Panc1 (cell line): ENCODE results near the gene ACSS1. TPM values are rescaled to one million over a fixed set of nuclear protein-coding genes. Genes with fewer than 3 reads are reported as not detected.

Experiments
- ATAC-seq: fragments of 200-7000 bp; cut with Tn5 transposase; 2 replicates; pipeline ENCODE4 v1.9.1; 2020; ENCODE audit warnings: mild to moderate bottlenecking, moderate library complexity
- BruUV-seq: library from RNA; stranded (reverse); fragments of 400-500 nt; replicated peaks from 2 replicates; lab custom pipeline; 2021; lab: Mats Ljungman, UMichigan
- CTCF ChIA-PET: fragments of 300-600 bp; sonication (Branson Sonifier 250); formaldehyde crosslinking; loops from one replicate; lab custom pipeline; 2022; ENCODE audit warnings: antibody characterized with exemption; lab: Charles Lee
- POLR2A ChIA-PET: fragments of 300-600 bp; sonication (Branson Sonifier 250); formaldehyde crosslinking; loops from one replicate; lab custom pipeline; 2022; ENCODE audit warnings: antibody characterized with exemption; lab: Charles Lee
- DNase-seq: peaks from one replicate; pipeline ENCODE4 v3.0.0-alpha.2; 2010; ENCODE audit warnings: low read depth, low spot score
- H3K27ac ChIP-seq: 2 replicates; pipeline ENCODE4 v1.5.1; 2011; ENCODE audit warnings: mild to moderate bottlenecking, low read length, inconsistent platforms
- H3K27me3 ChIP-seq: fragments of 200-500 bp; sonication (Bioruptor generic); 2 replicates; pipeline ENCODE4 v1.6.0; 2014; ENCODE audit warnings: low read length, inconsistent platforms; ENCODE audit not compliant: control insufficient read depth, insufficient read depth
- H3K36me3 ChIP-seq: fragments of 200-500 bp; sonication (Bioruptor generic); 2 replicates; pipeline ENCODE4 v1.5.1; 2014; ENCODE audit warnings: inconsistent platforms, mild to moderate bottlenecking, low read length, moderate library complexity; ENCODE audit not compliant: control insufficient read depth, insufficient read depth
- H3K4me1 ChIP-seq: 2 replicates; pipeline ENCODE4 v1.5.1; 2011; ENCODE audit warnings: inconsistent platforms, mild to moderate bottlenecking, low read length, moderate library complexity; ENCODE audit not compliant: control insufficient read depth, insufficient read depth
- H3K4me3 ChIP-seq, 2 experiments: 2 replicates each; pipeline ENCODE4 v1.5.1; 2011 to 2012; ENCODE audit warnings: low read depth in 2 of 2, low read length in 2 of 2, mild to moderate bottlenecking in 2 of 2, inconsistent platforms in 1 of 2, moderate library complexity in 1 of 2
- H3K9me3 ChIP-seq: fragments of 200-500 bp; sonication (Bioruptor generic); 2 replicates; pipeline ENCODE4 v1.5.1; 2014; ENCODE audit warnings: low read depth, mild to moderate bottlenecking, inconsistent platforms, low read length, moderate library complexity; ENCODE audit not compliant: control insufficient read depth, insufficient read depth
- CTCF ChIP-seq: fragments of 450-650 bp; IDR thresholded peaks from 2 replicates; pipeline ENCODE4 v1.5.1; 2017; ENCODE audit warnings: mild to moderate bottlenecking
- POLR2AphosphoS5 ChIP-seq: IDR thresholded peaks from 2 replicates; pipeline ENCODE4 v1.6.1; 2012; ENCODE audit warnings: mild to moderate bottlenecking, low read depth, low read length, moderate library complexity
- SIN3A ChIP-seq: IDR thresholded peaks from 2 replicates; pipeline ENCODE4 v1.6.1; 2012; ENCODE audit warnings: low read depth, mild to moderate bottlenecking, low read length, moderate library complexity, borderline replicate concordance; ENCODE audit not compliant: insufficient read depth
- TCF7L2 ChIP-seq: IDR thresholded peaks from 2 replicates; pipeline ENCODE4 v1.6.1; 2011; ENCODE audit warnings: mild to moderate bottlenecking, low read depth, low read length, inconsistent platforms
- in situ Hi-C: cut with HindIII; loops from 2 replicates; pipeline ENCODE4 v1.10.0; 2016; ENCODE audit warnings: low sequenced_read_pairs, low pct_unique_long_range_greater_than_20kb
- intact Hi-C: fragments of 100-400 bp; cut with micrococcal nuclease; formaldehyde crosslinking; loops from one replicate; pipeline ENCODE4 v1.10.0; 2022; ENCODE audit not compliant: unreplicated experiment
- total RNA-seq: library from RNA; stranded (reverse); gene quantifications from one replicate; pipeline ENCODE4 v1.2.1, GENCODE V29; 2021; ENCODE audit not compliant: unreplicated experiment
- TF ChIP-seq, protein P1 (sequence below), 2 experiments: IDR thresholded peaks; 2 replicates each; pipeline ENCODE4 v1.6.1; 2011 to 2012; ENCODE audit warnings: low read depth in 2 of 2, control low read depth in 1 of 2, low read length in 1 of 2, mild to moderate bottlenecking in 1 of 2, moderate library complexity in 1 of 2; ENCODE audit not compliant: insufficient read depth in 1 of 2

Gene ACSS1
- total RNA-seq, 1 experiment from 2014 or later, result 32.2 TPM

- ChIA-PET CTCF (no interaction called here), POLR2A (no interaction called here)
- Histone ChIP-seq H3K9me3 (peaks cover 4% of the 10 kb centered on the region; the same call in 1 of the 2 replicates), H3K36me3 (peaks cover 2% of the 10 kb centered on the region; the same call in 1 of the 2 replicates), H3K27me3 (no peaks in the 10 kb centered on the region), H3K4me3 (no peak overlapping the region), H3K4me1 (peaks cover 10% of the 10 kb centered on the region), H3K27ac (no peak overlapping the region)
- BruUV-seq, result no TSS peak
- intact Hi-C loops (no loop called here), in situ Hi-C loops (no loop called here)
- DNase-seq, result no peak
- ATAC-seq, result 0 out of 2 replicates have a peak, but pooled peaks have one; percentile 23
- TF ChIP-seq POLR2AphosphoS5 (no peak), TCF7L2 (no peak), SIN3A (no peak), CTCF (no peak)
- TF ChIP-seq, protein P1, sequence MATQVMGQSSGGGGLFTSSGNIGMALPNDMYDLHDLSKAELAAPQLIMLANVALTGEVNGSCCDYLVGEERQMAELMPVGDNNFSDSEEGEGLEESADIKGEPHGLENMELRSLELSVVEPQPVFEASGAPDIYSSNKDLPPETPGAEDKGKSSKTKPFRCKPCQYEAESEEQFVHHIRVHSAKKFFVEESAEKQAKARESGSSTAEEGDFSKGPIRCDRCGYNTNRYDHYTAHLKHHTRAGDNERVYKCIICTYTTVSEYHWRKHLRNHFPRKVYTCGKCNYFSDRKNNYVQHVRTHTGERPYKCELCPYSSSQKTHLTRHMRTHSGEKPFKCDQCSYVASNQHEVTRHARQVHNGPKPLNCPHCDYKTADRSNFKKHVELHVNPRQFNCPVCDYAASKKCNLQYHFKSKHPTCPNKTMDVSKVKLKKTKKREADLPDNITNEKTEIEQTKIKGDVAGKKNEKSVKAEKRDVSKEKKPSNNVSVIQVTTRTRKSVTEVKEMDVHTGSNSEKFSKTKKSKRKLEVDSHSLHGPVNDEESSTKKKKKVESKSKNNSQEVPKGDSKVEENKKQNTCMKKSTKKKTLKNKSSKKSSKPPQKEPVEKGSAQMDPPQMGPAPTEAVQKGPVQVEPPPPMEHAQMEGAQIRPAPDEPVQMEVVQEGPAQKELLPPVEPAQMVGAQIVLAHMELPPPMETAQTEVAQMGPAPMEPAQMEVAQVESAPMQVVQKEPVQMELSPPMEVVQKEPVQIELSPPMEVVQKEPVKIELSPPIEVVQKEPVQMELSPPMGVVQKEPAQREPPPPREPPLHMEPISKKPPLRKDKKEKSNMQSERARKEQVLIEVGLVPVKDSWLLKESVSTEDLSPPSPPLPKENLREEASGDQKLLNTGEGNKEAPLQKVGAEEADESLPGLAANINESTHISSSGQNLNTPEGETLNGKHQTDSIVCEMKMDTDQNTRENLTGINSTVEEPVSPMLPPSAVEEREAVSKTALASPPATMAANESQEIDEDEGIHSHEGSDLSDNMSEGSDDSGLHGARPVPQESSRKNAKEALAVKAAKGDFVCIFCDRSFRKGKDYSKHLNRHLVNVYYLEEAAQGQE (IDR thresholded peaks at IDR 0.05; ENCODE audit: insufficient read depth in 1 of 2, low read depth in 2 of 2, low read length in 1 of 2), result no peak
Measured at GRCh38 chr20:24985802-24986201, 72.1 kb downstream of the ACSS1 start.

GRCh38 chr20:24984961-24985640, 72.8 kb downstream of the ACSS1 start:
- ChIA-PET CTCF (no interaction called here), POLR2A (no interaction called here)
- Histone ChIP-seq H3K4me1 (peaks cover 3% of the 10 kb centered on the region; the same call in 1 of the 2 replicates), H3K36me3 (peaks cover 2% of the 10 kb centered on the region), H3K27ac (no peak overlapping the region), H3K4me3 (no peak overlapping the region), H3K9me3 (peaks cover 8% of the 10 kb centered on the region; the same call in 1 of the 2 replicates), H3K27me3 (no peaks in the 10 kb centered on the region)
- BruUV-seq, result no TSS peak
- intact Hi-C loops, result no loop called here
- ATAC-seq (no peak), DNase-seq (no peak)
- in situ Hi-C loops, result no loop called here
- TF ChIP-seq POLR2AphosphoS5, result no peak
- no peak for TF ChIP-seq TCF7L2
- TF ChIP-seq, protein P1 (IDR thresholded peaks at IDR 0.05; ENCODE audit: insufficient read depth in 1 of 2, low read depth in 2 of 2, low read length in 1 of 2), result no peak
- no peak for TF ChIP-seq CTCF
- TF ChIP-seq SIN3A, result no peak
